B cell (primary cell): ENCODE data around the gene XPA. TPM values are rescaled to one million over a fixed set of nuclear protein-coding genes. Genes with fewer than 3 reads are reported as not detected.

Experiments
- ATAC-seq: fragments of 200-7000 bp; cut with Tn5 transposase; one replicate; pipeline ENCODE4 v1.10.0; 2021; ENCODE audit warnings: low read depth, mild to moderate bottlenecking, moderate number of reproducible peaks, moderate library complexity
- CTCF ChIA-PET: fragments of 350-600 bp; sonication (Branson Sonifier 250); formaldehyde crosslinking; loops from one replicate; lab custom pipeline; 2021; ENCODE audit warnings: antibody characterized with exemption, inconsistent platforms; lab: Charles Lee
- POLR2A ChIA-PET: fragments of 350-600 bp; sonication (Branson Sonifier 250); formaldehyde crosslinking; loops from one replicate; lab custom pipeline; 2021; ENCODE audit warnings: antibody characterized with exemption; lab: Charles Lee
- DNase-seq: peaks from one replicate; pipeline ENCODE4 v3.0.0; 2013
- H2AFZ ChIP-seq: 2 replicates; pipeline ENCODE4 v1.6.1; 2012; ENCODE audit warnings: mild to moderate bottlenecking, low read depth, low read length; ENCODE audit not compliant: insufficient read depth, poor library complexity, severe bottlenecking
- H3K27ac ChIP-seq, 2 donors: 1 replicate in 1 of 2; 2 replicates in 1 of 2; pipeline ENCODE4 v1.5.1; 2012 to 2013; ENCODE audit warnings: low read length in 2 of 2, mild to moderate bottlenecking in 2 of 2, moderate library complexity in 1 of 2
- H3K27me3 ChIP-seq, 4 experiments: fragments of 200-600 bp in 1 of 4; sonication (generic) in 1 of 4; replicated peaks in 1 of 4; 1 replicate in 2 of 4; 2 replicates in 2 of 4; pipeline versions ENCODE4 v1.6.1 to v1.7.0; 2013 to 2016; ENCODE audit warnings: low read length in 3 of 4, mild to moderate bottlenecking in 2 of 4, mixed read lengths in 1 of 4, moderate library complexity in 1 of 4; ENCODE audit not compliant: insufficient read depth in 4 of 4, control insufficient read depth in 3 of 4; ENCODE audit errors: control extremely low read depth in 1 of 4
- H3K36me3 ChIP-seq, 2 experiments: replicated peaks in 1 of 2; 1 replicate in 1 of 2; 2 replicates in 1 of 2; pipeline versions ENCODE4 v1.6.1 to v1.7.1; 2013; ENCODE audit warnings: low read length in 1 of 2; ENCODE audit not compliant: insufficient read depth in 2 of 2, control insufficient read depth in 1 of 2; ENCODE audit errors: control extremely low read depth in 1 of 2, extremely low read depth in 1 of 2
- H3K4me1 ChIP-seq, 2 donors: fragments of 200-600 bp in 1 of 2; sonication (generic) in 1 of 2; 1 replicate in 1 of 2; 2 replicates in 1 of 2; pipeline versions ENCODE4 v1.5.1 to v1.6.1; 2013 to 2017; ENCODE audit warnings: low read length in 2 of 2; ENCODE audit not compliant: control insufficient read depth in 2 of 2, insufficient read depth in 2 of 2
- H3K4me2 ChIP-seq: replicated peaks from 2 replicates; pipeline ENCODE3; 2012; ENCODE audit warnings: mild to moderate bottlenecking, low read depth, low read length; ENCODE audit not compliant: poor library complexity, severe bottlenecking
- H3K4me3 ChIP-seq, 5 experiments: fragments of 200-600 bp in 1 of 5; sonication (generic) in 1 of 5; 1 replicate in 3 of 5; 2 replicates in 2 of 5; pipeline versions ENCODE4 v1.5.1 to v1.7.0; 2011 to 2016; ENCODE audit warnings: low read length in 4 of 5, mild to moderate bottlenecking in 4 of 5, low read depth in 2 of 5, control low read depth in 1 of 5, moderate library complexity in 1 of 5; ENCODE audit not compliant: insufficient read depth in 1 of 5; ENCODE audit errors: control extremely low read depth in 1 of 5, extremely low read depth in 1 of 5
- H3K79me2 ChIP-seq: fragments of 200-600 bp; sonication (generic); one replicate; pipeline ENCODE4 v1.6.0; 2016; ENCODE audit warnings: low read length; ENCODE audit not compliant: control insufficient read depth, insufficient read depth
- H3K9ac ChIP-seq: fragments of 200-600 bp; sonication (generic); 2 replicates; pipeline ENCODE4 v1.6.1; 2017; ENCODE audit warnings: mild to moderate bottlenecking, low read length, moderate library complexity
- H3K9me3 ChIP-seq, 3 donors: one replicate each; pipeline versions ENCODE4 v1.6.1 to v1.7.1; 2013; ENCODE audit warnings: low read length in 2 of 3; ENCODE audit not compliant: control insufficient read depth in 2 of 3, insufficient read depth in 1 of 3; ENCODE audit errors: control extremely low read depth in 1 of 3
- H4K20me1 ChIP-seq: 2 replicates; pipeline ENCODE4 v1.6.0; 2012; ENCODE audit warnings: mild to moderate bottlenecking, low read length; ENCODE audit not compliant: insufficient read depth, control insufficient read depth, poor library complexity, severe bottlenecking
- H3K27ac Mint-ChIP-seq: one replicate; pipeline ENCODE4 v1.8.0; 2021; ENCODE audit warnings: mixed read lengths
- H3K27me3 Mint-ChIP-seq: one replicate; pipeline ENCODE4 v1.8.0; 2021; ENCODE audit warnings: mixed read lengths
- H3K4me1 Mint-ChIP-seq: one replicate; pipeline ENCODE4 v1.8.0; 2021; ENCODE audit warnings: mixed read lengths
- H3K4me3 Mint-ChIP-seq: one replicate; pipeline ENCODE4 v1.8.0; 2021; ENCODE audit warnings: mixed read lengths
- H3K9me3 Mint-ChIP-seq: one replicate; pipeline ENCODE4 v1.8.0; 2022; ENCODE audit warnings: mixed read lengths; ENCODE audit not compliant: insufficient read depth
- EZH2 ChIP-seq: IDR thresholded peaks from 2 replicates; pipeline ENCODE4 v1.6.1; 2012; ENCODE audit warnings: borderline replicate concordance, low read depth, mild to moderate bottlenecking, moderate library complexity, low read length; ENCODE audit not compliant: insufficient read depth, poor library complexity, severe bottlenecking
- WGBS: methylation state at CpG from one replicate; pipeline ENCODE4 v1.1.5; 2013; ENCODE audit warnings: missing lambda C conversion rate; ENCODE audit not compliant: insufficient coverage; 5-methylcytosine and 5-hydroxymethylcytosine counted together
- intact Hi-C: fragments of 100-400 bp; cut with micrococcal nuclease; formaldehyde crosslinking; loops from one replicate; pipeline ENCODE4 v1.10.0; 2022
- polyA plus RNA-seq: library from polyadenylated mRNA; depleted of rRNA; stranded (reverse); fragments of >200 nt; gene quantifications from 2 replicates; pipeline ENCODE4 v1.2.3, GENCODE V29; 2012
- total RNA-seq, 2 donors: library from RNA; stranded (reverse); fragments of 120-200 nt in 1 of 2; gene quantifications; 1 replicate in 1 of 2; 2 replicates in 1 of 2; pipeline versions ENCODE4 v1.2.3 to v1.2.4, GENCODE V29; 2013 to 2022
- TF ChIP-seq, protein P1 (sequence below): fragments of 200-600 bp; IDR thresholded peaks from one replicate; pipeline ENCODE4 v1.8.0; 2022; ENCODE audit warnings: antibody characterized with exemption, mild to moderate bottlenecking

XPA gene
- total and polyA plus RNA-seq, 2 donors (not counting 1 experiment from before 2014, with no cell fraction given) = 3.8 to 21.3 TPM

DNA sequence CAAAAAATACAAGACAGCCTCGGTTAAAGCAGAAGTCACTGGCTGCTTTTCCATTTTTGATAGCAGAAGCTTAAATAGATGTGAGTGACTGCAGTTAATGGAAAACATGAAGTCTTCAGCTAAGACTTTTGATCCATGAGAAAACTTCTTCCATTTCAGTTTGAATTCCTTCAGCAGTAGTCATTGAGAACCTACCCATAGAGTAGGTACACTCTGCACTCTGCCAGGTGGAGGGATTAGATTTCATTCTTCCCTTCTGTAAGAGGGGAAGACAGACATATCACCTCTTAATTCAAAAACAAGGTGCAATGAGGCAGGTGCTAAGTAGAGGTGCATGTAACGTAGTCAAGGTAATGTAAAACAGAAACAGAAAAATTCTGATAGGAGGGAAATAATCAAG is 26.7 kb upstream of the XPA start:
- DNase-seq (no peak), ATAC-seq (no peak)
- no peak for TF ChIP-seq EZH2
- no CpG with 5 or more reads among the region's 2 CpGs for WGBS
- Mint-ChIP-seq H3K27me3 (peaks cover 48% of the 10 kb centered on the region), H3K27ac (no peak overlapping the region), H3K4me1 (no peaks in the 10 kb centered on the region), H3K4me3 (no peak overlapping the region), H3K9me3 (peaks cover 3% of the 10 kb centered on the region)
- Histone ChIP-seq H3K9ac (no peak overlapping the region), H3K27me3 (peaks cover 0 to 10% (median 2%) of the 10 kb centered on the region in 4 experiments), H4K20me1 (no peaks in the 10 kb centered on the region), H3K27ac (no peak overlapping the region), H3K4me3 (no peak overlapping the region), H3K9me3 (peaks cover 0 to 9% (median 2%) of the 10 kb centered on the region in 3 donors), H2AFZ (no peak overlapping the region), H3K79me2 (no peaks in the 10 kb centered on the region), H3K4me1 (no peaks in the 10 kb centered on the region), H3K36me3 (no peaks in the 10 kb centered on the region), H3K4me2 (no peak overlapping the region)
- intact Hi-C loops = no loop called here
- ChIA-PET POLR2A (no interaction called here), CTCF (no interaction called here)

- no peak overlapping the region for H3K4me2 ChIP-seq
- H3K79me2 ChIP-seq = no peaks in the 10 kb centered on the region
- DNase-seq (no peak), ATAC-seq (no peak)
- Mint-ChIP-seq H3K27ac (no peak overlapping the region), H3K9me3 (peaks cover 3% of the 10 kb centered on the region), H3K4me1 (no peaks in the 10 kb centered on the region), H3K4me3 (no peak overlapping the region), H3K27me3 (peaks cover 52% of the 10 kb centered on the region)
- H3K36me3 ChIP-seq = no peaks in the 10 kb centered on the region
- WGBS = 100% methylated on average over 1 of the region's 2 CpGs
- H3K4me1 ChIP-seq = no peaks in the 10 kb centered on the region
- H3K9me3 ChIP-seq = peaks cover 0 to 9% (median 2%) of the 10 kb centered on the region in 3 donors
- ChIA-PET POLR2A (no interaction called here), CTCF (no interaction called here)
- no peak overlapping the region for H3K27ac ChIP-seq
- no peak for TF ChIP-seq EZH2
- TF ChIP-seq, protein P1, sequence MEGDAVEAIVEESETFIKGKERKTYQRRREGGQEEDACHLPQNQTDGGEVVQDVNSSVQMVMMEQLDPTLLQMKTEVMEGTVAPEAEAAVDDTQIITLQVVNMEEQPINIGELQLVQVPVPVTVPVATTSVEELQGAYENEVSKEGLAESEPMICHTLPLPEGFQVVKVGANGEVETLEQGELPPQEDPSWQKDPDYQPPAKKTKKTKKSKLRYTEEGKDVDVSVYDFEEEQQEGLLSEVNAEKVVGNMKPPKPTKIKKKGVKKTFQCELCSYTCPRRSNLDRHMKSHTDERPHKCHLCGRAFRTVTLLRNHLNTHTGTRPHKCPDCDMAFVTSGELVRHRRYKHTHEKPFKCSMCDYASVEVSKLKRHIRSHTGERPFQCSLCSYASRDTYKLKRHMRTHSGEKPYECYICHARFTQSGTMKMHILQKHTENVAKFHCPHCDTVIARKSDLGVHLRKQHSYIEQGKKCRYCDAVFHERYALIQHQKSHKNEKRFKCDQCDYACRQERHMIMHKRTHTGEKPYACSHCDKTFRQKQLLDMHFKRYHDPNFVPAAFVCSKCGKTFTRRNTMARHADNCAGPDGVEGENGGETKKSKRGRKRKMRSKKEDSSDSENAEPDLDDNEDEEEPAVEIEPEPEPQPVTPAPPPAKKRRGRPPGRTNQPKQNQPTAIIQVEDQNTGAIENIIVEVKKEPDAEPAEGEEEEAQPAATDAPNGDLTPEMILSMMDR = no peak
- H4K20me1 ChIP-seq = no peaks in the 10 kb centered on the region
- H3K4me3 ChIP-seq = no peak overlapping the region
- no peak overlapping the region for H2AFZ ChIP-seq
- intact Hi-C loops = no loop called here
- no peak overlapping the region for H3K9ac ChIP-seq
- H3K27me3 ChIP-seq = peaks cover 0 to 12% (median 2%) of the 10 kb centered on the region in 4 experiments
These were observed 25.2 kb upstream of the XPA start for GRCh38 chr9:97722331-97722730.
